ENCODE measurements around the gene RAET1E.

RAET1E gene

GRCh38 chr6:149905911-149906371 lies 8.0 kb upstream of the RAET1E start:
- no peaks in the 10 kb centered on the region for H4K20me1 ChIP-seq (ENCODE audit: insufficient read depth, low read length)
- DNase-seq: no peak
- H3K27ac ChIP-seq (ENCODE audit: low read length): no peak overlapping the region
- H3K4me1 ChIP-seq (ENCODE audit: low read length): no peaks in the 10 kb centered on the region
- H3K4me2 ChIP-seq (ENCODE audit: low read depth, low read length): no peak overlapping the region
- H3K4me3 ChIP-seq (ENCODE audit: low read length): no peak overlapping the region
- no peaks in the 10 kb centered on the region for H3K9me3 ChIP-seq (replicated peaks; ENCODE audit: insufficient read depth, low read length)
- H3K27me3 ChIP-seq (replicated peaks; ENCODE audit: insufficient read depth, low read length): peaks cover 85% of the 10 kb centered on the region
- H3K9ac ChIP-seq (ENCODE audit: low read length): no peak overlapping the region
- H2AFZ ChIP-seq (ENCODE audit: low read length): no peak overlapping the region
- H3F3A ChIP-seq (ENCODE audit: insufficient read depth, low read length): no peaks in the 10 kb centered on the region
- H3K9me2 ChIP-seq (replicated peaks; ENCODE audit: insufficient read depth, low read length): no peaks in the 10 kb centered on the region
- no peaks in the 10 kb centered on the region for H3K79me2 ChIP-seq (ENCODE audit: low read length)
- H3K36me3 ChIP-seq (replicated peaks; ENCODE audit: insufficient read depth, low read length): no peaks in the 10 kb centered on the region
- TF ChIP-seq, protein P1, sequence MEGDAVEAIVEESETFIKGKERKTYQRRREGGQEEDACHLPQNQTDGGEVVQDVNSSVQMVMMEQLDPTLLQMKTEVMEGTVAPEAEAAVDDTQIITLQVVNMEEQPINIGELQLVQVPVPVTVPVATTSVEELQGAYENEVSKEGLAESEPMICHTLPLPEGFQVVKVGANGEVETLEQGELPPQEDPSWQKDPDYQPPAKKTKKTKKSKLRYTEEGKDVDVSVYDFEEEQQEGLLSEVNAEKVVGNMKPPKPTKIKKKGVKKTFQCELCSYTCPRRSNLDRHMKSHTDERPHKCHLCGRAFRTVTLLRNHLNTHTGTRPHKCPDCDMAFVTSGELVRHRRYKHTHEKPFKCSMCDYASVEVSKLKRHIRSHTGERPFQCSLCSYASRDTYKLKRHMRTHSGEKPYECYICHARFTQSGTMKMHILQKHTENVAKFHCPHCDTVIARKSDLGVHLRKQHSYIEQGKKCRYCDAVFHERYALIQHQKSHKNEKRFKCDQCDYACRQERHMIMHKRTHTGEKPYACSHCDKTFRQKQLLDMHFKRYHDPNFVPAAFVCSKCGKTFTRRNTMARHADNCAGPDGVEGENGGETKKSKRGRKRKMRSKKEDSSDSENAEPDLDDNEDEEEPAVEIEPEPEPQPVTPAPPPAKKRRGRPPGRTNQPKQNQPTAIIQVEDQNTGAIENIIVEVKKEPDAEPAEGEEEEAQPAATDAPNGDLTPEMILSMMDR (IDR thresholded peaks at IDR 0.05; ENCODE audit: low read length): no peak
- TF ChIP-seq EZH2phosphoT487 (IDR thresholded peaks at IDR 0.05; ENCODE audit: low read length) (no peak), EZH2 (optimal IDR thresholded peaks at IDR 0.05; ENCODE audit: low read depth, low read length) (no peak)

GRCh38 chr6:149905371-149905910 lies 7.5 kb upstream of the RAET1E start:
- no peaks in the 10 kb centered on the region for H3K4me1 ChIP-seq (ENCODE audit: low read length)
- H3K9ac ChIP-seq (ENCODE audit: low read length): no peak overlapping the region
- no peak overlapping the region for H3K4me3 ChIP-seq (ENCODE audit: low read length)
- no peak for DNase-seq
- no peak overlapping the region for H2AFZ ChIP-seq (ENCODE audit: low read length)
- H3K9me2 ChIP-seq (replicated peaks; ENCODE audit: insufficient read depth, low read length): no peaks in the 10 kb centered on the region
- H3K79me2 ChIP-seq (ENCODE audit: low read length): no peaks in the 10 kb centered on the region
- TF ChIP-seq EZH2phosphoT487 (IDR thresholded peaks at IDR 0.05; ENCODE audit: low read length): no peak
- TF ChIP-seq, protein P1 (IDR thresholded peaks at IDR 0.05; ENCODE audit: low read length): no peak
- TF ChIP-seq EZH2 (optimal IDR thresholded peaks at IDR 0.05; ENCODE audit: low read depth, low read length): no peak
- no peaks in the 10 kb centered on the region for H4K20me1 ChIP-seq (ENCODE audit: insufficient read depth, low read length)
- no peaks in the 10 kb centered on the region for H3F3A ChIP-seq (ENCODE audit: insufficient read depth, low read length)
- peaks cover 90% of the 10 kb centered on the region for H3K27me3 ChIP-seq (replicated peaks; ENCODE audit: insufficient read depth, low read length)
- H3K9me3 ChIP-seq (replicated peaks; ENCODE audit: insufficient read depth, low read length): no peaks in the 10 kb centered on the region
- H3K27ac ChIP-seq (ENCODE audit: low read length): no peak overlapping the region
- no peaks in the 10 kb centered on the region for H3K36me3 ChIP-seq (replicated peaks; ENCODE audit: insufficient read depth, low read length)
- H3K4me2 ChIP-seq (ENCODE audit: low read depth, low read length): no peak overlapping the region

GRCh38 chr6:149904661-149905370 lies 6.9 kb upstream of the RAET1E start:
- no peak overlapping the region for H3K4me3 ChIP-seq (ENCODE audit: low read length)
- H3K36me3 ChIP-seq (replicated peaks; ENCODE audit: insufficient read depth, low read length): no peaks in the 10 kb centered on the region
- no peaks in the 10 kb centered on the region for H4K20me1 ChIP-seq (ENCODE audit: insufficient read depth, low read length)
- H2AFZ ChIP-seq (ENCODE audit: low read length): no peak overlapping the region
- H3F3A ChIP-seq (ENCODE audit: insufficient read depth, low read length): no peaks in the 10 kb centered on the region
- no peak overlapping the region for H3K4me2 ChIP-seq (ENCODE audit: low read depth, low read length)
- DNase-seq: no peak
- H3K27me3 ChIP-seq (replicated peaks; ENCODE audit: insufficient read depth, low read length): peaks cover 94% of the 10 kb centered on the region
- no peak overlapping the region for H3K27ac ChIP-seq (ENCODE audit: low read length)
- TF ChIP-seq, protein P1 (IDR thresholded peaks at IDR 0.05; ENCODE audit: low read length): no peak
- no peak for TF ChIP-seq EZH2phosphoT487 (IDR thresholded peaks at IDR 0.05; ENCODE audit: low read length)
- no peak for TF ChIP-seq EZH2 (optimal IDR thresholded peaks at IDR 0.05; ENCODE audit: low read depth, low read length)
- no peaks in the 10 kb centered on the region for H3K9me2 ChIP-seq (replicated peaks; ENCODE audit: insufficient read depth, low read length)
- no peaks in the 10 kb centered on the region for H3K4me1 ChIP-seq (ENCODE audit: low read length)
- no peak overlapping the region for H3K9ac ChIP-seq (ENCODE audit: low read length)
- H3K9me3 ChIP-seq (replicated peaks; ENCODE audit: insufficient read depth, low read length): no peaks in the 10 kb centered on the region
- H3K79me2 ChIP-seq (ENCODE audit: low read length): no peaks in the 10 kb centered on the region
